Measurements from ENCODE around the gene CCNY. TPM values are rescaled to one million over a fixed set of nuclear protein-coding genes. Genes with fewer than 3 reads are reported as not detected.

The CCNY gene
- total RNA-seq, 6 experiments from 2014 or later, result 22.4 to 49.2 (median 41.4) TPM

DNA sequence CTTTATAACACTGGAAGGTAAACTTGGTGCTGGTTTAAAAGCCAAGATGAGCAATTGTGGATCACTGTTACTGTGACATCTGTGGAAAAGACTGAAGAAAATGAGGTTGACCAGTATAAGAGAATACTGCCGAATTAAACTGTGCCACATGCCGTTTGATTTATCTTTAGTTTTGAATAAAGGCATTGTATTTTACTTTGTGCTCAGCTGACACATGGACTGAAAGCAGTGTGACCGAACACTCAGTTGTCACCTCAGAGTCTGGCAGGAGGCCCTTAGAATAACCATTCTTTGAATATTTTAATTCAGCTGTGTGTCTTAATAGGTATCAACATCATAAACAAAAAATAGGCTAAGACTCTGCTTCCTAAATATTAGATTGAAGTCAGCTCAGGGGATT, 135.1 kb downstream of the CCNY start:
- 83% methylated on average over 3 of the region's 3 CpGs for WGBS (ENCODE audit: insufficient coverage, low coverage, low lambda C conversion rate, missing lambda C conversion rate)
- H3K9me3 ChIP-seq, result no peaks in the 10 kb centered on the region
- ATAC-seq, result no peak
- no peak overlapping the region for H3K27ac ChIP-seq
- TF ChIP-seq POLR2A (IDR thresholded peaks at IDR 0.05), result no peak
- TF ChIP-seq, protein P1, sequence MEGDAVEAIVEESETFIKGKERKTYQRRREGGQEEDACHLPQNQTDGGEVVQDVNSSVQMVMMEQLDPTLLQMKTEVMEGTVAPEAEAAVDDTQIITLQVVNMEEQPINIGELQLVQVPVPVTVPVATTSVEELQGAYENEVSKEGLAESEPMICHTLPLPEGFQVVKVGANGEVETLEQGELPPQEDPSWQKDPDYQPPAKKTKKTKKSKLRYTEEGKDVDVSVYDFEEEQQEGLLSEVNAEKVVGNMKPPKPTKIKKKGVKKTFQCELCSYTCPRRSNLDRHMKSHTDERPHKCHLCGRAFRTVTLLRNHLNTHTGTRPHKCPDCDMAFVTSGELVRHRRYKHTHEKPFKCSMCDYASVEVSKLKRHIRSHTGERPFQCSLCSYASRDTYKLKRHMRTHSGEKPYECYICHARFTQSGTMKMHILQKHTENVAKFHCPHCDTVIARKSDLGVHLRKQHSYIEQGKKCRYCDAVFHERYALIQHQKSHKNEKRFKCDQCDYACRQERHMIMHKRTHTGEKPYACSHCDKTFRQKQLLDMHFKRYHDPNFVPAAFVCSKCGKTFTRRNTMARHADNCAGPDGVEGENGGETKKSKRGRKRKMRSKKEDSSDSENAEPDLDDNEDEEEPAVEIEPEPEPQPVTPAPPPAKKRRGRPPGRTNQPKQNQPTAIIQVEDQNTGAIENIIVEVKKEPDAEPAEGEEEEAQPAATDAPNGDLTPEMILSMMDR (IDR thresholded peaks at IDR 0.05), result no peak
- H3K36me3 ChIP-seq, result no peaks in the 10 kb centered on the region
- H3K4me1 ChIP-seq, result peaks cover 0 to 11% (median 0%) of the 10 kb centered on the region in 4 donors
- no peak overlapping the region for H3K4me3 ChIP-seq
- no peak for DNase-seq
- intact Hi-C loops (cut with DNase I), result no loop called here
- H3K27me3 ChIP-seq, result no peaks in the 10 kb centered on the region

DNA sequence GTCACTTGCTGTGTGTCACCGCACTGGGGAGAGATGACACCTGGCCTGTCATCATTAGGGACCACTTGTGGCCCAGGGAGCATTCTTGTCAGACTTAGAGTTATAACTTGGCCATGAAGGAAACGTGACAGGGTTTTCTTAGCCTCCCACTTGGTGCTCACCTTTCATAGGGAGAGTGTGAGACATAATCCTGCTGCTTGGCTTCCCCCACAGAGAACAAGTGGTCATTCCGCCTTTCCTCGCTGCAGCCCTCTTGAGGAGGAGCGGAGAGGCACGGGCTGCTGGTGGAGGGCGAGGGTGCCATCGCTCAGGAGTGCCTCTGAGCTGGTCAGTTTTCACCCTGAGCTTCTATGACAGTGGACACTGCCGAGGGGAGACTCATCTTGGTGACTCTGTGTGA, 143.8 kb downstream of the CCNY start:
- ATAC-seq (peak in 2 of 4 donors; percentile 34 to 43), DNase-seq (no peak)
- no peaks in the 10 kb centered on the region for H3K27me3 ChIP-seq
- no peaks in the 10 kb centered on the region for H3K9me3 ChIP-seq
- TF ChIP-seq, protein P1 (IDR thresholded peaks at IDR 0.05), result no peak
- no peak for TF ChIP-seq POLR2A (IDR thresholded peaks at IDR 0.05)
- H3K36me3 ChIP-seq, result no peaks in the 10 kb centered on the region
- peaks cover 0 to 11% (median 0%) of the 10 kb centered on the region in 4 donors for H3K4me1 ChIP-seq
- WGBS (ENCODE audit: insufficient coverage, low coverage, low lambda C conversion rate, missing lambda C conversion rate), result 98% methylated on average over 7 of the region's 9 CpGs
- no peak overlapping the region for H3K27ac ChIP-seq
- intact Hi-C loops (cut with DNase I), result no loop called here
- no peak overlapping the region for H3K4me3 ChIP-seq

DNA sequence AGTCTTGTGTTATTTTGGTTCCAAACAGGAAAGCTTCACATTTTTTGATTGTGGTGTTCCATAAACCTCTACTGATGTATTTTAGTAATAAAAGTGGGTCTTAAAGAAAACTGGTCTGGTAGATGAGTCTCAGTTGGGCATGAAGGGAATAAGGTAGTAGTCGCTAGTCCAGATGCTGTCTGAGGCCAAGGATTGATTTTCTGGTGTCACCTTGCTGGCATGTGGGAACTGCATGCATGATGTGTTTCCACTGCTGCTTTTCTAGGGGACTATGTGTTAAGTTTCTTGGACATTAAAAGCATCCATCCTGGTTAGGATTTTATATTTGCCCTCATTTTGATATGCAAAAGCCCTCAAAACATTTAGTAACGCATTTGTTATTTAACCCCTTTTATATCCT, 145.1 kb downstream of the CCNY start:
- intact Hi-C loops (cut with DNase I), result no loop called here
- no peaks in the 10 kb centered on the region for H3K9me3 ChIP-seq
- peaks cover 0 to 18% (median 0%) of the 10 kb centered on the region in 4 donors for H3K4me1 ChIP-seq
- DNase-seq (no peak), ATAC-seq (peak in 3 of 4 donors; percentile 64 to 79 (median 75))
- 42% methylated on average over 2 of the region's 2 CpGs for WGBS (ENCODE audit: insufficient coverage, low coverage, low lambda C conversion rate, missing lambda C conversion rate)
- no peaks in the 10 kb centered on the region for H3K27me3 ChIP-seq
- no peak overlapping the region for H3K27ac ChIP-seq
- TF ChIP-seq POLR2A (IDR thresholded peaks at IDR 0.05), result no peak
- TF ChIP-seq, protein P1 (IDR thresholded peaks at IDR 0.05), result no peak
- no peak overlapping the region for H3K4me3 ChIP-seq
- H3K36me3 ChIP-seq, result no peaks in the 10 kb centered on the region

DNA sequence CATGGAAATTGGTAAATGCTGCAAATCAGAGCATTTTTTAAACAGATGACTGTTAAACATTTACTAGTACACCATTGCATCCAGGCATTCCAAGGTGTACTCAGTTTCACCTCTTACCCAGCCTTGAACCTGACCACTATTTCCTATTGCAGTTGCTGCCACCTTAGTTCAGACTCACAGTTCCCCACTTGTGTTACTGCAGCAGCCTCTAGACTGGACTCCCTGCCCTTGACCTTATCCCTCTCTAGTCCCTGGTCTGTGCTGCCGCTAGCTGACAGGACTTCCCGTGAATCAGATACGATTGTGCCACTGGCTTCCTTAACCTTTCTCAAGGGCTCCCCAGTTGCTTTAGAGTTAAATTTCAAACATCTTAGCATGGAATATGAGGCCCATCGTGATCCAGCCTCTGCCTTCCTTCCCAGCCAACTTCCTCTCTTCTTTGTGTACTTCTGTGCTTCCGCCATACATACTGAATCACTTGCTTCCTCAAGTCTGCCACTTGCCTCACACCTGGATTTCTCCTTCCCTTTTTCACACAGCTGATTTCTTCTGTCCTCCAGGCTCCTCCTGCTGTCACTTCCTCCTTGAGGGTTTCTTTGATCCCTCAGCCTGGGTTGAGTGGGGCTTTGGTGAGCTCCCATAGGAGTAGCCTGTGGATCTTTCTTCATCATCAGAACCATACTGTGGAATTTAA, 150.1 kb downstream of the CCNY start:
- Histone ChIP-seq H3K36me3 (no peaks in the 10 kb centered on the region), H3K27me3 (no peaks in the 10 kb centered on the region), H3K4me3 (no peak overlapping the region), H3K9me3 (no peaks in the 10 kb centered on the region), H3K4me1 (peaks cover 0 to 18% (median 0%) of the 10 kb centered on the region in 4 donors), H3K27ac (peak overlapping the region in 1 of 3 donors; percentile 16)
- TF ChIP-seq, protein P1 (IDR thresholded peaks at IDR 0.05), result no peak
- TF ChIP-seq POLR2A (IDR thresholded peaks at IDR 0.05), result no peak
- WGBS (ENCODE audit: insufficient coverage, low coverage, low lambda C conversion rate, missing lambda C conversion rate), result 77% methylated on average over 5 of the region's 5 CpGs
- intact Hi-C loops (cut with DNase I), result no loop called here
- DNase-seq, result no peak
- peak; percentile 31 to 66 (median 33) for ATAC-seq
